Measurements from ENCODE around the gene RELB. TPM values are rescaled to one million over a fixed set of nuclear protein-coding genes. Genes with fewer than 3 reads are reported as not detected.
A peak's percentile ranks its signal among the peaks of the same experiment; 100 is the strongest.

RELB gene
- total and polyA plus RNA-seq, 10 of the 15 experiments (the other 5 are each of a cell fraction or from before 2014, with no cell fraction given), result 0.66 to 43.8 (median 12.8) TPM

- H3K79me2 ChIP-seq (ENCODE audit: control insufficient read depth, insufficient read depth, low read length), result peaks cover 45% of the 10 kb centered on the region
- H3K36me3 ChIP-seq (ENCODE audit: control insufficient read depth in 2 of 2, insufficient read depth in 2 of 2, low read length in 1 of 2), result peaks cover 15 to 30% of the 10 kb centered on the region in 2 experiments; a peak in 3 of 4 replicates
- H2AFZ ChIP-seq (ENCODE audit: control insufficient read depth, low read depth, low read length), result no peak overlapping the region
- CTCF ChIA-PET, result interaction anchor here (0.7 to 1.6 kb wide), 6 partner anchors 10 to 63 kb away, joined by 3 to 14 read pairs (median 3); partner anchors contain the start of gene CLASRP
- no peaks in the 10 kb centered on the region for H3K27me3 ChIP-seq (replicated peaks in 1 of 2; ENCODE audit: control insufficient read depth in 2 of 2, insufficient read depth in 2 of 2, low read length in 1 of 2)
- no peaks in the 10 kb centered on the region for H4K20me1 ChIP-seq (ENCODE audit: control insufficient read depth, insufficient read depth)
- POLR2A ChIA-PET, result interaction anchor here (1.2 kb wide), 2 partner anchors 10 to 26 kb away, joined by 6 to 8 read pairs; no protein-coding TSS in a partner anchor
- no peak overlapping the region for H3K9ac ChIP-seq (ENCODE audit: control insufficient read depth, insufficient read depth, low read length)
- H3K9me3 ChIP-seq (replicated peaks; ENCODE audit: control insufficient read depth, insufficient read depth, low read length), result no peaks in the 10 kb centered on the region
- ATAC-seq (no peak), DNase-seq (ENCODE audit: low read depth, low spot score) (no peak), FAIRE-seq (no peak)
- SMC1A ChIA-PET (ENCODE audit: uncharacterized antibody, unreplicated experiment), result interaction anchor here (0.6 to 1.5 kb wide), 4 partner anchors 10 to 296 kb away, joined by 3 to 9 read pairs (median 4); partner anchors contain the start of gene CLASRP
- intact Hi-C loops (cut with micrococcal nuclease; ENCODE audit: unreplicated experiment), result no loop called here
- no TSS peak for BruUV-seq (replicated peaks)
- in situ Hi-C loops (cut with MboI), result no loop called here
- no peak overlapping the region for H3K4me3 ChIP-seq
- TF ChIP-seq HDAC6 (IDR thresholded peaks at IDR 0.05; ENCODE audit: unreplicated experiment) (no peak), IKZF1 (conservative IDR thresholded peaks at IDR 0.05) (0 out of 2 replicates have a peak, but pooled peaks have one; percentile 12)
- peaks cover 38% of the 10 kb centered on the region for H3K4me1 ChIP-seq (ENCODE audit: control insufficient read depth, insufficient read depth, low read length)
- WGBS (ENCODE audit: insufficient coverage, insufficient replicate concordance, low lambda C conversion rate, missing lambda C conversion rate), result 84% methylated on average over 8 of the region's 8 CpGs
- RAD21 ChIA-PET (ENCODE audit: unreplicated experiment), result interaction anchor here (1.0 to 1.3 kb wide), 2 partner anchors 10 kb away, joined by 3 to 5 read pairs; partner anchors contain the start of gene CLASRP
- H3K4me2 ChIP-seq (ENCODE audit: control insufficient read depth, insufficient read depth), result peak overlapping the region; percentile 48; the same call in 1 of the 2 replicates
- 0 out of 2 replicates have a peak overlapping the region, but pooled peaks have one; percentile 10 for H3K27ac ChIP-seq (ENCODE audit: control insufficient read depth, insufficient read depth)
Measured at GRCh38 chr19:45049073-45049736, 47.9 kb downstream of the RELB start.

GRCh38 chr19:45050036-45050435 lies 48.8 kb downstream of the RELB start:
- no TSS peak for BruUV-seq (replicated peaks)
- no peaks in the 10 kb centered on the region for H4K20me1 ChIP-seq (ENCODE audit: control insufficient read depth, insufficient read depth)
- peaks cover 38% of the 10 kb centered on the region for H3K79me2 ChIP-seq (ENCODE audit: control insufficient read depth, insufficient read depth, low read length)
- no peak overlapping the region for H3K4me3 ChIP-seq
- ChIA-PET CTCF (interaction anchor here (1.0 to 2.1 kb wide), 4 partner anchors 9 to 11 kb away, joined by 3 to 14 read pairs (median 6); partner anchors contain the start of gene CLASRP), SMC1A (ENCODE audit: uncharacterized antibody, unreplicated experiment) (interaction anchor here (1.2 to 2.2 kb wide), 2 partner anchors 8 to 61 kb away, joined by 3 to 5 read pairs; no protein-coding TSS in a partner anchor), POLR2A (interaction anchor here (1.2 to 1.4 kb wide), 2 partner anchors 11 to 48 kb away, joined by 5 to 6 read pairs; partner anchors contain the start of gene RELB), RAD21 (ENCODE audit: unreplicated experiment) (no interaction called here)
- no peak overlapping the region for H2AFZ ChIP-seq (ENCODE audit: control insufficient read depth, low read depth, low read length)
- peaks cover 19 to 26% of the 10 kb centered on the region in 2 experiments; a peak in 3 of 4 replicates for H3K36me3 ChIP-seq (ENCODE audit: control insufficient read depth in 2 of 2, insufficient read depth in 2 of 2, low read length in 1 of 2)
- H3K4me1 ChIP-seq (ENCODE audit: control insufficient read depth, insufficient read depth, low read length), result peaks cover 38% of the 10 kb centered on the region
- ATAC-seq, result no peak
- FAIRE-seq, result no peak
- H3K9ac ChIP-seq (ENCODE audit: control insufficient read depth, insufficient read depth, low read length), result no peak overlapping the region
- intact Hi-C loops (cut with micrococcal nuclease; ENCODE audit: unreplicated experiment) (no loop called here), in situ Hi-C loops (cut with MboI) (no loop called here)
- H3K27ac ChIP-seq (ENCODE audit: control insufficient read depth, insufficient read depth), result no peak overlapping the region
- H3K9me3 ChIP-seq (replicated peaks; ENCODE audit: control insufficient read depth, insufficient read depth, low read length), result no peaks in the 10 kb centered on the region
- no peak overlapping the region for H3K4me2 ChIP-seq (ENCODE audit: control insufficient read depth, insufficient read depth)
- H3K27me3 ChIP-seq (replicated peaks in 1 of 2; ENCODE audit: control insufficient read depth in 2 of 2, insufficient read depth in 2 of 2, low read length in 1 of 2), result no peaks in the 10 kb centered on the region
- 87% methylated on average over 6 of the region's 6 CpGs for WGBS (ENCODE audit: insufficient coverage, insufficient replicate concordance, low lambda C conversion rate, missing lambda C conversion rate)
- DNase-seq (ENCODE audit: low read depth, low spot score), result no peak
- TF ChIP-seq SMC3 (IDR thresholded peaks at IDR 0.05; ENCODE audit: borderline replicate concordance, low read length), result no peak
- no peak for TF ChIP-seq RCOR1 (conservative IDR thresholded peaks at IDR 0.05; ENCODE audit: low read depth, low read length)
- no peak for TF ChIP-seq PBX3 (IDR thresholded peaks at IDR 0.05; ENCODE audit: insufficient replicate concordance, low read depth, low read length)
- TF ChIP-seq, protein P1, sequence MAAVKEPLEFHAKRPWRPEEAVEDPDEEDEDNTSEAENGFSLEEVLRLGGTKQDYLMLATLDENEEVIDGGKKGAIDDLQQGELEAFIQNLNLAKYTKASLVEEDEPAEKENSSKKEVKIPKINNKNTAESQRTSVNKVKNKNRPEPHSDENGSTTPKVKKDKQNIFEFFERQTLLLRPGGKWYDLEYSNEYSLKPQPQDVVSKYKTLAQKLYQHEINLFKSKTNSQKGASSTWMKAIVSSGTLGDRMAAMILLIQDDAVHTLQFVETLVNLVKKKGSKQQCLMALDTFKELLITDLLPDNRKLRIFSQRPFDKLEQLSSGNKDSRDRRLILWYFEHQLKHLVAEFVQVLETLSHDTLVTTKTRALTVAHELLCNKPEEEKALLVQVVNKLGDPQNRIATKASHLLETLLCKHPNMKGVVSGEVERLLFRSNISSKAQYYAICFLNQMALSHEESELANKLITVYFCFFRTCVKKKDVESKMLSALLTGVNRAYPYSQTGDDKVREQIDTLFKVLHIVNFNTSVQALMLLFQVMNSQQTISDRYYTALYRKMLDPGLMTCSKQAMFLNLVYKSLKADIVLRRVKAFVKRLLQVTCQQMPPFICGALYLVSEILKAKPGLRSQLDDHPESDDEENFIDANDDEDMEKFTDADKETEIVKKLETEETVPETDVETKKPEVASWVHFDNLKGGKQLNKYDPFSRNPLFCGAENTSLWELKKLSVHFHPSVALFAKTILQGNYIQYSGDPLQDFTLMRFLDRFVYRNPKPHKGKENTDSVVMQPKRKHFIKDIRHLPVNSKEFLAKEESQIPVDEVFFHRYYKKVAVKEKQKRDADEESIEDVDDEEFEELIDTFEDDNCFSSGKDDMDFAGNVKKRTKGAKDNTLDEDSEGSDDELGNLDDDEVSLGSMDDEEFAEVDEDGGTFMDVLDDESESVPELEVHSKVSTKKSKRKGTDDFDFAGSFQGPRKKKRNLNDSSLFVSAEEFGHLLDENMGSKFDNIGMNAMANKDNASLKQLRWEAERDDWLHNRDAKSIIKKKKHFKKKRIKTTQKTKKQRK (IDR thresholded peaks at IDR 0.05; ENCODE audit: low read depth, low read length), result no peak
